Measurements from ENCODE around the gene TMEM252. TPM values are rescaled to one million over a fixed set of nuclear protein-coding genes. Genes with fewer than 3 reads are reported as not detected.

TMEM252 gene
- total RNA-seq, 1 donor from 2014 or later: not detected

DNA sequence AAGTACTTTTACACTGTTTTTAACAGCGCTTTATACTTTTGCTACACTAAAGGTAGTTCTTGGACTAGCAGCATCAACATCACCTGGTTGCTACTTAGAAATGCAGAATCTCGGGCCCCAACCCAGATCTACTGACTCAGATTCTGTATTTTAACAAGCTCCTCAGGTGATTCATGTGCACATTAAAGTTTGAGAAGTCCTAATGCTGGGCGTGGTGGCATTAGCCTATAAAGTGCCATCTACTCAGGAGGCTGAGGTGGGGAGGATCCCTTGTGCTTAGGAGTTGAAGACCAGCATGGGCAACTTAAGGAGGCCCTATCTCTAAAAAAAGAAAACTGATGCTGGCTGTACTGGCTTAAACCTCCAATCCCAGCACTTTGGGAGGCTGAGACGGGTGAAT is 26.7 kb downstream of the TMEM252 start:
- Mint-ChIP-seq H3K27ac (ENCODE audit: unreplicated experiment) (no peak overlapping the region), H3K4me3 (ENCODE audit: unreplicated experiment) (no peak overlapping the region), H3K9me3 (ENCODE audit: unreplicated experiment) (peaks cover 6% of the 10 kb centered on the region), H3K4me1 (ENCODE audit: low read depth, unreplicated experiment) (peaks cover 3% of the 10 kb centered on the region), H3K36me3 (ENCODE audit: low read depth, unreplicated experiment) (no peaks in the 10 kb centered on the region), H3K27me3 (ENCODE audit: low read depth, unreplicated experiment) (peaks cover 21% of the 10 kb centered on the region)
- Histone ChIP-seq H3K27ac (ENCODE audit: low read depth, low read length) (no peak overlapping the region), H2AFZ (ENCODE audit: low read depth, low read length) (no peak overlapping the region), H3K27me3 (ENCODE audit: insufficient read depth, low read length) (no peaks in the 10 kb centered on the region), H3K4me2 (ENCODE audit: low read length) (no peak overlapping the region), H3K79me2 (ENCODE audit: insufficient read depth, low read length) (no peaks in the 10 kb centered on the region), H3K9ac (ENCODE audit: low read length) (no peak overlapping the region), H3K4me3 (ENCODE audit: insufficient read depth, low read depth, low read length) (no peak overlapping the region), H3K36me3 (ENCODE audit: insufficient read depth, low read length) (no peaks in the 10 kb centered on the region), H3K4me1 (ENCODE audit: insufficient read depth, low read length) (no peaks in the 10 kb centered on the region), H3K9me3 (ENCODE audit: insufficient read depth, low read depth, low read length) (no peaks in the 10 kb centered on the region), H4K20me1 (ENCODE audit: insufficient read depth, low read length) (no peaks in the 10 kb centered on the region)
- DNase-seq (ENCODE audit: low read depth) (no peak), FAIRE-seq (no peak)
- TF ChIP-seq, protein P1, sequence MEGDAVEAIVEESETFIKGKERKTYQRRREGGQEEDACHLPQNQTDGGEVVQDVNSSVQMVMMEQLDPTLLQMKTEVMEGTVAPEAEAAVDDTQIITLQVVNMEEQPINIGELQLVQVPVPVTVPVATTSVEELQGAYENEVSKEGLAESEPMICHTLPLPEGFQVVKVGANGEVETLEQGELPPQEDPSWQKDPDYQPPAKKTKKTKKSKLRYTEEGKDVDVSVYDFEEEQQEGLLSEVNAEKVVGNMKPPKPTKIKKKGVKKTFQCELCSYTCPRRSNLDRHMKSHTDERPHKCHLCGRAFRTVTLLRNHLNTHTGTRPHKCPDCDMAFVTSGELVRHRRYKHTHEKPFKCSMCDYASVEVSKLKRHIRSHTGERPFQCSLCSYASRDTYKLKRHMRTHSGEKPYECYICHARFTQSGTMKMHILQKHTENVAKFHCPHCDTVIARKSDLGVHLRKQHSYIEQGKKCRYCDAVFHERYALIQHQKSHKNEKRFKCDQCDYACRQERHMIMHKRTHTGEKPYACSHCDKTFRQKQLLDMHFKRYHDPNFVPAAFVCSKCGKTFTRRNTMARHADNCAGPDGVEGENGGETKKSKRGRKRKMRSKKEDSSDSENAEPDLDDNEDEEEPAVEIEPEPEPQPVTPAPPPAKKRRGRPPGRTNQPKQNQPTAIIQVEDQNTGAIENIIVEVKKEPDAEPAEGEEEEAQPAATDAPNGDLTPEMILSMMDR (IDR thresholded peaks at IDR 0.05; ENCODE audit: insufficient read depth, low read depth, low read length): no peak
- TF ChIP-seq EZH2 (IDR thresholded peaks at IDR 0.05; ENCODE audit: insufficient read depth, low read length): no peak

DNA sequence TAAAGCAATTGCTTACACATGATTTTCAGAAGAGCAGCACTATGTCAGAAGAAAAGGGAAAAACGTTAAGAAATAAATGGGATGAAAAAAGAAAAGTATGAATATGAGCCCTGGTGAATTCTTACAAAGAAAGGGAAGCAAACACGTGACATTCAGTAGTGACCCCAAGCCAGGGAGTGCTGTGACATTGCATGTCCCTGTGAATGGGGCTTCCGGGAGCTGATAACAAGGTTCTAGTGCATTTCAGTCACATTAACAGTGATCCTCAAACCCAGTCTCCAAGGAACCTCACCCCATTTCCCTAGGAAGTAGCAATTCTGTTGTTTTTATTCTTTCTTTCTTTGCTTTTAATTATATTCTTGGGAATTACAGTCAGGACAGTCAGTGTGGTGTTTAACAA is 27.3 kb downstream of the TMEM252 start:
- Mint-ChIP-seq H3K36me3 (ENCODE audit: low read depth, unreplicated experiment) (no peaks in the 10 kb centered on the region), H3K27ac (ENCODE audit: unreplicated experiment) (no peak overlapping the region), H3K4me3 (ENCODE audit: unreplicated experiment) (no peak overlapping the region), H3K4me1 (ENCODE audit: low read depth, unreplicated experiment) (peaks cover 3% of the 10 kb centered on the region), H3K27me3 (ENCODE audit: low read depth, unreplicated experiment) (peaks cover 27% of the 10 kb centered on the region), H3K9me3 (ENCODE audit: unreplicated experiment) (peaks cover 5% of the 10 kb centered on the region)
- Histone ChIP-seq H2AFZ (ENCODE audit: low read depth, low read length) (no peak overlapping the region), H4K20me1 (ENCODE audit: insufficient read depth, low read length) (no peaks in the 10 kb centered on the region), H3K27me3 (ENCODE audit: insufficient read depth, low read length) (no peaks in the 10 kb centered on the region), H3K27ac (ENCODE audit: low read depth, low read length) (no peak overlapping the region), H3K4me1 (ENCODE audit: insufficient read depth, low read length) (no peaks in the 10 kb centered on the region), H3K79me2 (ENCODE audit: insufficient read depth, low read length) (no peaks in the 10 kb centered on the region), H3K9ac (ENCODE audit: low read length) (no peak overlapping the region), H3K9me3 (ENCODE audit: insufficient read depth, low read depth, low read length) (no peaks in the 10 kb centered on the region), H3K4me2 (ENCODE audit: low read length) (no peak overlapping the region), H3K4me3 (ENCODE audit: insufficient read depth, low read depth, low read length) (no peak overlapping the region), H3K36me3 (ENCODE audit: insufficient read depth, low read length) (no peaks in the 10 kb centered on the region)
- no peak for TF ChIP-seq EZH2 (IDR thresholded peaks at IDR 0.05; ENCODE audit: insufficient read depth, low read length)
- TF ChIP-seq, protein P1 (IDR thresholded peaks at IDR 0.05; ENCODE audit: insufficient read depth, low read depth, low read length): no peak
- DNase-seq (ENCODE audit: low read depth) (no peak), FAIRE-seq (no peak)

DNA sequence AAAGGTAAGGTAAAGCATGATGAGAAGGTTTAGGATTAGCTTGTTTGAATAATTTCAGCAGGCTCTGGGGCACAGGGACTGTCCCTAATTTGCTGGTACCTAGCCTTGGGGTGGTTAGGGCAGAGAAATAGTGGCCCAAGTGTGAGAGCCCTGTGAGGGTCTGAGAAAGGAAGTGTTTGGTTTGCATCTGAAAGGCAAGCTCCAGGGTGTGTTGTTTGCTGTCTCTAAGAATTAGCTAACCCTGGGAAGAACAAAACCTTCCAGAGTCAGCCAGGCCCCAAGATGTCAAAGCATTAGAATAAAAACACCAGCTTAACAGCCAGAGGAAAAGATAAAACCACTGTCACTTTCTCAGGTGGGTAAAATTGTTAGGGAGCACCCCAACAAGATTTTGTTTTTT is 31.0 kb downstream of the TMEM252 start:
- Mint-ChIP-seq H3K27ac (ENCODE audit: unreplicated experiment) (no peak overlapping the region), H3K36me3 (ENCODE audit: low read depth, unreplicated experiment) (no peaks in the 10 kb centered on the region), H3K4me1 (ENCODE audit: low read depth, unreplicated experiment) (peaks cover 1% of the 10 kb centered on the region), H3K9me3 (ENCODE audit: unreplicated experiment) (no peaks in the 10 kb centered on the region), H3K4me3 (ENCODE audit: unreplicated experiment) (no peak overlapping the region), H3K27me3 (ENCODE audit: low read depth, unreplicated experiment) (peaks cover 32% of the 10 kb centered on the region)
- no peak overlapping the region for H3K9ac ChIP-seq (ENCODE audit: low read length)
- H3K27ac ChIP-seq (ENCODE audit: low read depth, low read length): no peak overlapping the region
- no peak for DNase-seq (ENCODE audit: low read depth)
- H3K9me3 ChIP-seq (ENCODE audit: insufficient read depth, low read depth, low read length): no peaks in the 10 kb centered on the region
- no peak for FAIRE-seq
- TF ChIP-seq, protein P1 (IDR thresholded peaks at IDR 0.05; ENCODE audit: insufficient read depth, low read depth, low read length): no peak
- TF ChIP-seq EZH2 (IDR thresholded peaks at IDR 0.05; ENCODE audit: insufficient read depth, low read length): no peak
- H3K4me2 ChIP-seq (ENCODE audit: low read length): no peak overlapping the region
- no peaks in the 10 kb centered on the region for H3K79me2 ChIP-seq (ENCODE audit: insufficient read depth, low read length)
- H3K4me3 ChIP-seq (ENCODE audit: insufficient read depth, low read depth, low read length): no peak overlapping the region
- H4K20me1 ChIP-seq (ENCODE audit: insufficient read depth, low read length): no peaks in the 10 kb centered on the region
- H3K27me3 ChIP-seq (ENCODE audit: insufficient read depth, low read length): no peaks in the 10 kb centered on the region
- no peak overlapping the region for H2AFZ ChIP-seq (ENCODE audit: low read depth, low read length)
- no peaks in the 10 kb centered on the region for H3K36me3 ChIP-seq (ENCODE audit: insufficient read depth, low read length)
- no peaks in the 10 kb centered on the region for H3K4me1 ChIP-seq (ENCODE audit: insufficient read depth, low read length)

All from astrocyte (in vitro differentiated cells and primary cell).